ENCODE measurements around the gene CCDC15.
"Not testable (repeated sequence)": the region's sequence is repeated elsewhere in the genome, so short reads cannot be mapped to it uniquely, and the experiment has no call there.

CCDC15 gene

DNA sequence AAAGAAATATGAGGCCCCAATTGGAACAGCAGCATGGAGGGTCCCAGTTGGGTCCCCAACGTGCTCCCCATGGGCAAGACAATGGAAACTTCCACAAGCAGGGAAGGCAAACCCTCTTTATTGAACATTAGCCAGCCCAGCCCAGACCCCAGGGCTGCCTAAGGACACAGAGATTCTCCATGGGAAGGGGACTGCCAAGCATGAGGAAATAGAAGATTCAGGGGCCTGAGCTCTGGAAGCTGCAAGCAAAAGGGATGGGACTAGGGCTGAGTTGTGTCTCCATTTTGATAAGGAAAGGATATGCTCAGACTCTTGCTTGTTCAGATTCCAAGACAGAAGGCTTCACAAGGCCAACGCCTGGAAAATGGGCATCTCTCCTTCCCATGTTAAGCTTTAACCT lies 134.1 kb downstream of the CCDC15 start:
- Histone ChIP-seq H3K9me3 (replicated peaks; ENCODE audit: low read length) (no peaks in the 10 kb centered on the region), H3K9ac (ENCODE audit: low read depth, low read length) (no peak overlapping the region), H3K4me1 (ENCODE audit: control insufficient read depth, insufficient read depth, low read length) (peaks cover 15% of the 10 kb centered on the region), H3K27me3 (ENCODE audit: control insufficient read depth, insufficient read depth, low read length) (no peaks in the 10 kb centered on the region), H3K36me3 (ENCODE audit: insufficient read depth, low read length) (no peaks in the 10 kb centered on the region), H3K4me2 (ENCODE audit: low read length) (no peak overlapping the region), H3K4me3 (ENCODE audit: low read length) (no peak overlapping the region)

DNA sequence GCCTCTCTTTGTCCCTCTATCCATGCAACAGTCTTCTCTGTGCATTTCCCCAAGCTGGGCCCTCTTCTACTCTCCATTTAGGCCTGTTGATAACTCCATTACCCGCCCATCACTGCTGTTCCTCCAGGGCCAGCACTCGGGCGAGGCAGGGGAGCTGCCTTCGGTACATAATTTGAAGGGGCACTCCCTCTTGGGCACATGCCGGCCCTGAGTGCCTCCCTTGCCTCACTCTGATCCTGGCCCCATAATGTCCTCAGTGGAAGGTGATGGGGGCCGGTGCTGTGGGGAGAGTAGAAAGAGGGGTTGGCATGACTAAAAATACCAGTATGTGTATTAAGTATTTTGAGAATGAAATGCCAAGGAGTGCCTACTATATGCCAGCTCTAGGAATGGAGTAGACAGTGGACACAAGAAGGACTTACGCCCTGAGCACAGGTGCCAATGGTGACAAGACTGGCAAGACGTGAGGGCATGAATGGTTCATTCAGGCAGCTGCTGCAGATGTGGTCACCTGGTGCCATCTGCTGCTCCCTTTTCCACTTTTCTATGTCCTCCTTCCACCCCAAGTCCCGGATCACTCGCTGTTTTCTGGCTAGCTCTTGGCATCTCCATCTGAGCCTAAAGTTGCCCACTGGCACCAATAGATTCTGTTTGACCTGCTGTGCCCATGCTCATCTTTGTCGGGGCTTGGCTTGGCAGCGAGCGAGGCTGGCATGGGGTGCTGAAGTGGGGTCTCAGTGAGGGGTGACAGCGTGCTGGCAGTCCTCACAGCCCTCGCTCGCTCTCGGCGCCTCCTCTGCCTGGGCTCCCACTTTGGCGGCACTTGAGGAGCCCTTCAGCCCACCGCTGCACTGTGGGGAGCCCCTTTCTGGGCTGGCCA lies 134.8 kb downstream of the CCDC15 start:
- no peaks in the 10 kb centered on the region for H3K36me3 ChIP-seq (ENCODE audit: insufficient read depth, low read length)
- no peak overlapping the region for H3K9ac ChIP-seq (ENCODE audit: low read depth, low read length)
- no peak overlapping the region for H3K4me3 ChIP-seq (ENCODE audit: low read length)
- no peak overlapping the region for H3K4me2 ChIP-seq (ENCODE audit: low read length)
- no peaks in the 10 kb centered on the region for H3K27me3 ChIP-seq (ENCODE audit: control insufficient read depth, insufficient read depth, low read length)
- no peaks in the 10 kb centered on the region for H3K9me3 ChIP-seq (replicated peaks; ENCODE audit: low read length)
- peaks cover 9% of the 10 kb centered on the region for H3K4me1 ChIP-seq (ENCODE audit: control insufficient read depth, insufficient read depth, low read length)

DNA sequence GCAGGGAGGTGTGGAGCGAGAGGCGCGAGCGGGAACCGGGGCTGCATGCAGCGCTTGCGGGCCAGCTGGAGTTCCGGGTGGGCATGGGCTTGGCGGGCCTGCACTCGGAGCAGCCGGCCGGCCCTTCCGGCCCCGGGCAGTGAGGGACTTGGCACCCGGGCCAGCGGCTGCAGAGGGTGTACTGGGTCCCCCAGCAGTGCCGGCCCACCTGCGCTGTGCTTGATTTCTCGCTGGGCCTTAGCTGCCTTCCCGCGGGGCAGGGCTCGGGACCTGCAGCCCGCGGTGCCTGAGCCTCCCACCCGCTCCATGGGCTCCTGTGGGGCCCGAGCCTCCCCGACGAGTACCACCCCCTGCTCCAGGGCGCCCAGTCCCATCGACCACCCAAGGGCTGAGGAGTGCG lies 135.5 kb downstream of the CCDC15 start:
- not testable (repeated sequence) for H3K36me3 ChIP-seq (ENCODE audit: insufficient read depth, low read length); H3K4me2 ChIP-seq (ENCODE audit: low read length); H3K27me3 ChIP-seq (ENCODE audit: control insufficient read depth, insufficient read depth, low read length); H3K4me3 ChIP-seq (ENCODE audit: low read length); H3K4me1 ChIP-seq (ENCODE audit: control insufficient read depth, insufficient read depth, low read length); H3K9ac ChIP-seq (ENCODE audit: low read depth, low read length); H3K9me3 ChIP-seq (replicated peaks; ENCODE audit: low read length)

DNA sequence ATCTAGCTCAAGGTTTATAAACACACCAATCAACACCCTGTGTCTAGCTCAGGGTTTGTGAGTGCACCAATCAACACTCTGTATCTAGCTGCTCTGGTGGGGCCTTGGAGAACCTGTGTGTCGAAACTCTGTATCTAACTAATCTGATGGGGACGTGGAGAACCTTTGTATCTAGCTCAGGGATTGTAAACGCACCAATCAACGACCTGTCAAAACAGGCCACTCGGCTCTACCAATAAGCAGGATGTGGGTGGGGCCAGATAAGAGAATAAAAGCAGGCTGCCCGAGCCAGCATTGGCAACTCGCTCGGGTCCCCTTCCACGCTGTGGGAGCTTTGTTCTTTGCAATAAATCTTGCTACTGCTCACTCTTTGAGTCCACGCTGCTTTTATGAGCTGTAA lies 136.1 kb downstream of the CCDC15 start:
- not testable (repeated sequence) for H3K4me3 ChIP-seq (ENCODE audit: low read length); H3K4me2 ChIP-seq (ENCODE audit: low read length); H3K9me3 ChIP-seq (replicated peaks; ENCODE audit: low read length)

GRCh38 chr11:125090816-125091215 lies 136.8 kb downstream of the CCDC15 start:
- Histone ChIP-seq H3K9me3 (replicated peaks; ENCODE audit: low read length) (no peaks in the 10 kb centered on the region), H3K36me3 (ENCODE audit: insufficient read depth, low read length) (peaks cover under 1% of the 10 kb centered on the region), H3K27me3 (ENCODE audit: control insufficient read depth, insufficient read depth, low read length) (no peaks in the 10 kb centered on the region), H3K9ac (ENCODE audit: low read depth, low read length) (no peak overlapping the region), H3K4me1 (ENCODE audit: control insufficient read depth, insufficient read depth, low read length) (peaks cover 9% of the 10 kb centered on the region), H3K4me2 (ENCODE audit: low read length) (no peak overlapping the region), H3K4me3 (ENCODE audit: low read length) (no peak overlapping the region)

More for the DNA sequence above, 136.1 kb downstream of the CCDC15 start:
- not testable (repeated sequence) for H3K9ac ChIP-seq (ENCODE audit: low read depth, low read length); H3K36me3 ChIP-seq (ENCODE audit: insufficient read depth, low read length); H3K4me1 ChIP-seq (ENCODE audit: control insufficient read depth, insufficient read depth, low read length); H3K27me3 ChIP-seq (ENCODE audit: control insufficient read depth, insufficient read depth, low read length)
